GM12865 (cell line): ENCODE data around the gene ACOX1.

Source experiments
- DNase-seq: peaks from one replicate; pipeline ENCODE4 v3.0.0; 2010; ENCODE audit warnings: low read depth
- H3K4me3 ChIP-seq: 2 replicates; pipeline ENCODE4 v1.5.1; 2011; ENCODE audit warnings: mild to moderate bottlenecking, low read depth, low read length, control low read depth
- CTCF ChIP-seq: IDR thresholded peaks from 2 replicates; pipeline ENCODE4 v1.5.1; 2011; ENCODE audit warnings: low read length, control low read depth, low read depth, inconsistent platforms; ENCODE audit not compliant: insufficient read depth; ENCODE audit errors: missing control alignments

The ACOX1 gene

GRCh38 chr17:75922173-75922961, 56.6 kb downstream of the ACOX1 start:
- no peak for DNase-seq
- H3K4me3 ChIP-seq, result no peak overlapping the region
- no peak for TF ChIP-seq CTCF

DNA sequence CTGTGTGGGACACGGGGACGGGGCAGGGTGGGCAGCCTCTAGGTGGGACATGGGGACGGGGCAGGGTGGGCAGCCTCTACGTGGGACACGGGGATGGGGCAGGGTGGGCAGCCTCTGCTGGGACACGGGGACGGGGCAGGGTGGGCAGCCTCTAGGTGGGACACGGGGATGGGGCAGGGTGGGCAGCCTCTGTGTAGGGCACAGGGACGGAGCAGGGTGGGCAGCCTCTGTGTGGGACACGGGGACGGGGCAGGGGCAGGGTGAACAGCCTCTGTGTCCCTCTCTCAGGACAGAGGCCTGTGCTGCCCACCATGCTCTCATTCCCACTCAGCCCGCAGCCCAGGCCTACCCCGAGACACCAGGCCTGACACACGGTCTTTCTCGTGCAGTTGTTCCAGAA, 57.4 kb downstream of the ACOX1 start:
- no peak for DNase-seq
- TF ChIP-seq CTCF, result no peak
- H3K4me3 ChIP-seq, result no peak overlapping the region

GRCh38 chr17:75920045-75920560, 58.9 kb downstream of the ACOX1 start:
- H3K4me3 ChIP-seq, result no peak overlapping the region
- no peak for DNase-seq
- no peak for TF ChIP-seq CTCF

DNA sequence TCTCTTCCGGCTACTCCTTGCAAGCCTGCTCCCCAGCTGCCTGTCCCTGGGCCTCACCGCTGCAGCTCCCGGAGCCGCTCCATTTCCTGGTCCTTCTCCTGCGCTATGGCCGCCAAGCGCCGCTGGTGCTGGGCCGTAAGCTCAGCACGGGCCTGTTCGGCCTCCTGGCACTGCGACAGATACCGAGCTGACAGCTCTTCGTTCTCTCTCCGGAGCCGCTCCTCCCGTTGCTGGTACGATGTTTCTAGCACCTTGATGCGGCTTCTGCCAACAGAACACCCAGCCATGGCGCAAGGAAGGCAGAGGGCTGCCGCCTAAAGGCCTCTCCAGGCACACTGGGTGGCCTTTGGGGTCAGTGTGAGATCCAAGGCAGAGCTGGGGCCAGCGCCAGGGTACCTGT, 59.4 kb downstream of the ACOX1 start:
- no peak for DNase-seq
- no peak overlapping the region for H3K4me3 ChIP-seq
- TF ChIP-seq CTCF, result no peak

DNA sequence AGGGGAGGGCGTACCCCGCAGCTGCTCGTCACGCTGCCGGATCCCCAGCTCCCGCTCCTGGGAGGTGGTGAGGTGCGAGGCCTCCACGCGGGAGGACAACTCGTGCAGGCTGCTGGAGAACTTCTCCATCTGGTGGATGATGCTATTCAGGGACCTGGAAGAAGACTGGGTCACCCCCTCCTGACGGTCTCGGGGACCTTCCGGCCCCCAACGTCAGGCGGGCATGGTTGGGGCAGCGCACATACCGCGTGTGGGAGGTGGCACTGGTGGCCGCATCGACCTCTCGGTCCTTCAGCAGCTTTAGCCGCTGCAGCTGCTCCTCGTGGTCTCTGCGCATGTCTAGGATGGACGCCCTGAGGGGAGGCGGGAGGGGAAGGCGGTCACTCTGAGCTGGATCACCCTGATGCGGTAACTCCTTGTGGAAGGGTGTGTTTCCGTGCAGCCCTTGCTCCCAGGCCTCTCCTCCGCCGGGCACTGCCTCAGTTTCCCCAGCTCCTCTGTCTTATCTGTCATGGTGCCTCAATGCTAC, 61.0 kb downstream of the ACOX1 start:
- TF ChIP-seq CTCF, result no peak
- H3K4me3 ChIP-seq, result no peak overlapping the region
- DNase-seq, result no peak

DNA sequence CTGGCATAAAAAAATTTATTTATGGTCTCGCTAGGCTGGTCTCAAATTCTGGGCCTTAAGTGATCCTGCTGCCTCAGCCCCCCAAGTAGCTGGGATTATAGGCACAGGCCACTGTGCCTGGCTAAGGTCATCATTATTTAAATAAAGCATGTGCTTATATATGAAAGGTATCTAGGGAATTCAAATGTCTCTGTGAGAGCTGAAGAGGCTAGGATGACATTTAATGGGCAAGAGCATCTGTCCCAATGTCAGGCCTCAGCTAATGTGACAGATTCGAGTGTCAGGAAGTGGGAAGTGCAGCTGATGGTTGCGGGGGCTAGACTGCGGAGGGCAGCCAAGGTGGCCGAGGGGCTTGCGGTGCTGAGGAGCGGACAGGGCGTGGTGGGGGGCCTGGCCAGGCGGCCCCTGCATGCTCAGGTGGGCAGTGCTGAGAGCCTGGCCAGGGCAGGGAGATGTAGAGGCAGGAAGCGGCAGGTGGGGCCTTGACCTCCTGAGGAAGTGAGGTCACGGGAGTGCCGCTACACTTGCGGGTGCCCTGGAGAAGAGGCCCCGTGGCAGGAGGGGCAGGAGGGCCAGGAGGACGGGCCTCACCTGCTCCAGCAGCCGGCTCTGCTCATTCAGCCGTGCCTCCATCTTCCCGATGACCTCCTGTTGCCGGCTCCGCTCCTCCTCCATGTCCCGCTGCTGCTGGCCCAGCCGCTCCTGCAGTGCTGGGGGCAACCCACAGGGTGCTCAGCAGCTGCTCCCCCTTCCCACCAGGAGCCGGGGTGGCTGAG, 61.6 kb downstream of the ACOX1 start:
- no peak for DNase-seq
- no peak overlapping the region for H3K4me3 ChIP-seq
- TF ChIP-seq CTCF, result no peak
